Fibroblast of skin of left quadriceps (primary cell): ENCODE results near the gene CASP14.
"Not testable (repeated sequence)": the region's sequence is repeated elsewhere in the genome, so short reads cannot be mapped to it uniquely, and the experiment has no call there.

Source experiments
- DNase-seq, 2 experiments: peaks; one replicate each; pipeline ENCODE4 v3.0.0-alpha.2; 2013; ENCODE audit warnings: low read depth in 2 of 2

Gene CASP14, protein sequence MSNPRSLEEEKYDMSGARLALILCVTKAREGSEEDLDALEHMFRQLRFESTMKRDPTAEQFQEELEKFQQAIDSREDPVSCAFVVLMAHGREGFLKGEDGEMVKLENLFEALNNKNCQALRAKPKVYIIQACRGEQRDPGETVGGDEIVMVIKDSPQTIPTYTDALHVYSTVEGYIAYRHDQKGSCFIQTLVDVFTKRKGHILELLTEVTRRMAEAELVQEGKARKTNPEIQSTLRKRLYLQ

DNA sequence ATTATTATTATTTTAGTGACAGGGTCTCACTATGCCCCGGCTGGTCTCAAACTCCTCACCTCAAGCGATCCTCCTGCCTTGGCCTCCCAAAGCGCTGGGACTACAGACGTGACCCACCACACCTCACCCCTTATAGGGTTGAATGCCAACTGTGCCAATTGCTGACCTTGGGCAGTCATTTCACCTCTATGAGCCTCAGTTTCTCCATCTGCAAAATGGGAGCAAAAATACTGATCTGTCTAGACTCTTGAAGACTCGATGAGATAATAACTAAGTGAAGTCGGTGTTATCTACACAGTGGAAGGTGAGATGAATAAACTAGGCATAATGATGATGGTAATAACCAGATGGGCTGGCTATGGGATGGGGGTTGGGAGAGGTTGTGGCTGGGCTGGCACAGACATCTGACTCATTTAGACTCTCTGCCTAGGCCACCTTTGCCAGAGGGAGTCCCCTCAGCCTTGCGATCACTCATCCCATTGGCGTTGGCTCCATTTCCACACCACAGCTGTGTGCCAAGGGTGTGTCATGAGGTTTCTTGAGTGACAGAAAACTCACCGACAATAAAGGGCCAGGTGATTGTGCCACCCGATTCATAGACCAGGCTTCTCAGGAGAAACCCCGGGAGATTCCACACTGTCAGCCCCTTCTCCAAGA is at the start of gene CASP14:
TSS of gene CASP14 (plus strand) at position 596 of the 657 bp plus-strand sequence. CDS start 2,772 bp downstream, outside the sequence.
- no peak for DNase-seq

DNA sequence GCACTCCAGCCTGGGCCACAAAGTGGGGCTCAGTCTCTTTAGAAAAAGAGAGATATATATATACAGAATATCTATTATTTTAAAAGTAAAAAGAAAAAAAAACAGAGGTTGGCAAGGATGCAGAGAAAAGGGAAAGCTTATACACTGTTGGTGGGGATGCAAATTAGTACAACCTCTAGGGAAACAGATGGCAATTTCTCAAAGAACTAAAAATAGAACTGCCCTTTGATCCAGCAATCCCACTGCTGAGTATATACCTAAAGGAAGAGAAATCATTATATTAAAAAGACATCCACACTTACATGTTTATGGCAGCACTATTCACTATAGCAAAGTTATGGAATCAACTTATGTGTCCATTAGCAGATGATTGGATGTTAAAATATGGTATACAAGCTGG is 41.0 kb upstream of the CASP14 start:
- no peak for DNase-seq

DNA sequence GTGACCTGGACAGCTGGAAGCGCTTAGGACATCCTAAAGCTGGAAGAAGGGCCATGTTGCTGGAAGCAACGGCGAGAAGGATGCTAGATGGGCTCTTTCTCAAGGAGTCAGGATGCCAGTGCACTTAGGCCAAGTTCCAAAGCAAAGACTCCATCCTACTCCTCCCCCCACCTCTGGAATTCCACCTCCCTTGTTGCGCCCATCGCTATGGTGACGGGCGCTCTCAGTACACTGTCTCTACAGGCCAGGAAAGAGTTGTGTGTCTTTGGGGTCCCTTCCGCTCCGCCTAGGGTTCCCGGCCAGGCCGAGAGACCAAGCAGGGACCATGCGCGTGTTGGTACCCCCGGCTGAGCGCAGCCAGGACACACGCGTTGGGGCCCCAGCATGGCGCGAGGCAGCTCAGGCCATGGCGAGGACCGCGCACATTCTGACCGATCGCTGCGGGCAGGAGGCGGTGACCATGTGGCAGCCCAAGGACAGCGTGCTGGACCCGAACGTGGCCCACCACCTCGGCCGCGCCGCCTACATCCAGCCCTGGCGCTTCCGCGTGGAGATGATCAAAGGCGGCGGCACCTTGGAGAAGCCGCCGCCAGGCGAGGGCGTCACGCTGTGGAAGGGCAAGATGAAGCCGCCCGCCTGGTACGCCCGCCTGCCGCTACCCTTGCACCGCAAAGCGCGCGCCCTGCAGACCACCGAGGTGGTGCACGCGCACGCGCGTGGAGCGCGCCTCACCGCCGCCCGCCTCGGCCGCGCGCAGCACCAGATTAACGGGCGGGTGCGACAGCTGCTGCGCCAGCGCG is 38.6 kb upstream of the CASP14 start:
- no peak for DNase-seq

DNA sequence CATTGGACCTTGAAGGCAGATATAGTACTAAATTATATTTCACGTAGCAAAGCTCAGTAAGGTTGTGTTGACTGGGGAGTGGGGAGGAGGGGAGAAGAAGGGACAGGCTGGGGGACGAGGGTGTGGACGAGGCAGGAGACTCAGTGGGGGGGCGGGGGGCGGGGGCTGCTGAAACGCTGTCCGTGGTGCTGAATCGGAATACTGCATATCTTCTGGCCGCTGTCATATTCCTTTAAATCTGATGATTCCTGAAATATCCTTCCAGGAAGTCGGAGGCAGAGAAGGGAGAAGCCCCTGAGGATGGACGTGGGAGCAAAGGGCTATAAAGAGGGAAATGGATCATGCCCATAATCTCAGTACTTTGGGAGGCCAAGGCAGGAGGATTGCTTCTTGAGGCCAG is 34.7 kb upstream of the CASP14 start:
- no peak for DNase-seq

DNA sequence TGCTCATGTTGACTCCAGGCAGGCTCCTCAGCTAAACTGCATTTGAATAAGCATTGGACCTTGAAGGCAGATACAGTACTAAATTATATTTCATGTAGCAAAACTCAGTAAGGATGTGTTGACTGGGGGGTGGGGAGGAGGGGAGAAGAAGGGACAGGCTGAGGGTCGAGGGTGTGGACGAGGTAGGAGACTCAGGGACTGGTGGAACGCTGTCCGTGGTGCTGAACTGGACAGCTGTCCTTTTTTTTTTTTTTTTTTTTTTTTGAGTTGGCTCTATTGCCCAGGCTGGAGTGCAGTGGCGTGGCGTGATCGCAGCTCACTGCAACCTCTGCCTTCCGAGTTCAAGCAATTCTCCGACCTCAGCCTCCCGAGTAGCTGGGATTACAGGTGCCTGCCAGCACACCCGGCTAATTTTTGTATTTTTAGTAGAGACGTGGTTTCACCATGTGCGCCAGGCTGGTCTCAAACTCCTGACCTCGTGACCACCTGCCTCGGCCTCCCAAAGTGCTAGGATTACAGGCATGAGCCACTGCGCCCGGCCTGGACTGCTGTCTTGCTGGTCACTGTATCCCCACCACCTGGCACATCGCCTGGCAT is 33.2 kb upstream of the CASP14 start:
- no peak for DNase-seq

DNA sequence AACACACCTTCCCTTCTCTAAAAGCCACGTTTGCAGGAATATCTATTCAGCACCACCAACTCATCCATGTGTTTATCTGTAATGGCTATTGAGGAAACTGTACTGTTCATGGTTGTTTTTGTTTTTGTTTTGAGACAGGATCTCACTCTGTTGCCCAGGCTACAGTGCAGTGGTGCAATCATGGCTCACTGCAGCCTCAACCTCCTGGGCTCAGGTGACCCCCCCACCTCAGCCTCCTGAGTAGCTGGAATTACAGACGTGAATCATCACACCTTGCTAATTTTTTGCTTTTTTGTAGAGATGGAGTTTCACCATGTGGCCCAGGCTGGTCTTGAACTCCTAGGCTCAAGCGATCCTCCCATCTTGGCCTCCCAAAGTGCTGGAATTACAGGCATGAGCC is 30.4 kb upstream of the CASP14 start:
- DNase-seq, result not testable (repeated sequence)

DNA sequence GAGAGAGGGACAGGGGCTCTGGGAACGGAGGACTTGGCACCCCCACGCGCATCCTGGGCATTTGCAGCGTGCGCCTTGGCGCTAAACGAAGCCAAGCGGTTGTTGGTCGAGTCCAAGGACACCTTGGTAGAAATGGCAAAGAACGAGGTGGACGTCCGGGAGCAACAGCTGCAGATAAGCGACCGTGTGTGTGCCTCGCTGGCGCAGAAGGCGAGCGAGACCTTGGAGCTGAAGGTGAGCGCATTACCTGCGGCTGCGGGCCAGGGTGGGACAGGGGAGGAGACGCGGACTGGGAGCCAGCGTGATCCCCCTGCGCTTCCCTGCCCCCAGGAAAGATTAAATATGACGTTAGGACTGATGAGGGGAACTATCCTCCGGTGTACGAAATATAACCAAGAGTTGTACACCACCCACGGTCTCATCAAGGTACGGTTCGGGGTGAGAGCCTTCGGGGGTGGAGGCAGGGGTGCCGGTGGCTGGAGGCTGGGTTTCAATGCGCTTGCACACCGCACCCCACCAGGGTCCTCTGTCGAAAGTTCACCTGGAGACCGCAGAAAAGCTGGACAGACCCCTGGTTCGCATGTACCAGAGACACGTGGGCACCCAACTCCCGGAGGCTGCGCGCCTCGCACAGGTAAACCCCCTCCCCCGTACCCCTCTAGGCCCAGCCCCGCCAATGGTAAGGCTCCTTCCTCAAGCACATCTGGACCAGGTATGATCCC is 27.8 kb upstream of the CASP14 start:
- no peak for DNase-seq

DNA sequence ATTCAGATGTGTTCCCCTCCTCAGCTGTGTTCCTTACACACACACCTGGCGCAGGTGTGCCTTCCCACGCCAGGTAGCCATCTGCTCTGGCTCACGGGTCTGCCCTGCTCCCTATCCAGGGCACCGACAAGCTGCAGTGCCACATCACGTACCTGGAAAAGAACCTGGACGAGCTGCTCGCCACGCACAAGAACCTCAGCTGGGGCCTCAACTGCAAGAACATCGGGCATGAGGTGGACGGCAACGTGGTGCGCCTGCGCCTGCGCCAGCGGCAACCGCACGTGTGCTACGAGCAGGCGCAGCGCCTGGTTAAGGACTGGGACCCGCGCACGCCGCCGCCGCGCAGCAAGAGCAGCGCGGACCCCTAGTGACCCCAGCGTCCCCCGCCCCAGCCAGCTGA is 26.5 kb upstream of the CASP14 start:
- no peak for DNase-seq

DNA sequence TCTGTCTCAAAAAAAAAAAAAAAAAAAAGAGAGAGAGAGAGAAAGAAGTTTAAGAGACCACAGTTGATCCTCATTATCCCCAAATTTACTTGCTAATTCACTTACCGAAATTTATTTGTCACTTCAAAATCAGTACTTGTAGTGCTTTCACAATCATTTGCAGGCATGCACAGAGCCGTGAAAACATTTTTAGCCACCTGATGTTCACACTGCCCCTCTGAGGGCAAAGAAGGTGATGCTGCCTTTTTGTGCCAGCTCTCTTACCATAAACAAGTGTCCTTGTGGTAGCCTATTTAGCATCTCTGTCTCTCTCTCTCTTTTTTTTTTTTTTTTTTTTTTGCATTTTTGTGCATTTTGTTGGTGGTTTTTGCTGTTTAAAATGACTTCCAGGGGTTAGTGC is 24.1 kb upstream of the CASP14 start:
- no peak for DNase-seq

DNA sequence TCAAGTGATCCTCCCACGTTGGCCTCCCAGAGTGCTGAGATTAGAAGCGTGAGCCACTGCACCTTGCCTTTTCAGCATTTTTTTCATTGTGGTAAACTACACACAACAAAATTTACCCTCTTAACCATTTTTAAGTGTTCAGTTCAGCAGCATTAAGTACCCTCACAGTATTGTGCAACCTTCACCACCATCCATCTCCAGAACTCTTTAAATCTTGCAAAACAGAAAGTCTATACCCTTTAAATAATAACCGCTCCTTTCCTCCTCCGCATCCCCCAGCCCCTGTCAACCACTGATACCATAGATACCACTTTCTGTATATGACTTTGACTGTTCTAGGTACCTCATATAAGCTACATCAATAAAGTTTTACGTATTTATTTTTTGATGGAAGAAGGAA is 20.8 kb upstream of the CASP14 start:
- DNase-seq, result no peak

DNA sequence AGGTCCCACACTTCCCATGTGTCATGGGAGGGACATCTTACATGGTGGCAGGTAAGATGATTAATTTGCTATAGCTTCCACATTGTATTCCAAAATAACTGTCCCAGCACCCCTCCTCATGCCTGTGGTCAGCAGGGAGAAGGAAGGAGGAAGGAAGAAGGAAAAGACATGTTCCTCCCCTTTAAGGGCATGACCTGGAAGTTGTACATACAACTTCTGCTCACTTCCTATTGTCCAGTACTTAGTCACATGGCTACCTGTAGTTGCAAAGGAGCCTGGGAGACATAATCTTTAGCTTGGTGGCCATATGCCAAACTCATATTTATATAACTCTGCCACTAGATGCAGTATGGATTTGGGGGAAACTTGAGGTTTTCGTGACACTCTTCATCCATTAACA is 17.6 kb upstream of the CASP14 start:
- no peak for DNase-seq

DNA sequence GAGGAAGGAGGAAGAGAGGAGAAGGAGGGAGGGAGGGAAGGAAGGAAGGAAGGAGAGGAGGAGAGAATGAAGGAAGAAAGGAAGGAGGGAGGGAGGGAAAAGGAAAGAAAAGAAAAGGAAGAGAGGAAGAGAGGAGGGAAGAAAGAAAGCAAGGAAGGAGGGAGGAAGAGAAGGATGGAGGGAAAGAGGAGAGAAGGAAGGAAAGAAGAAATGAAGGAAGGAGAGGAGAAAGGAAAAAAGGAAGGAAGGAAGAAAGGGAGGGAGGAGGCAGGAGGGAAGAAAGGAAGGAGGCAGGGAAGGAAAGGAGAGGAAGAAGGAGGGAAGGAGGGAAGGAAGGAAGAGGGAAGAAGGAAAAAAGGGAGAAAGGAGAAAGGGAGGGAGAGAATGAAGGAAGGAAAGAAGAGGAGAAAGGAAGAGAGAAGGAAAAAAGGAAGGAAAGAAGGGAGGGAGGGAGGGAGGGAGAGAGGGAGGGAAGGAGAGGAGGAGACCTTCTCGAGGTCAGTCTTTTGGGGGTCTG is 13.4 kb upstream of the CASP14 start:
- no peak for DNase-seq

DNA sequence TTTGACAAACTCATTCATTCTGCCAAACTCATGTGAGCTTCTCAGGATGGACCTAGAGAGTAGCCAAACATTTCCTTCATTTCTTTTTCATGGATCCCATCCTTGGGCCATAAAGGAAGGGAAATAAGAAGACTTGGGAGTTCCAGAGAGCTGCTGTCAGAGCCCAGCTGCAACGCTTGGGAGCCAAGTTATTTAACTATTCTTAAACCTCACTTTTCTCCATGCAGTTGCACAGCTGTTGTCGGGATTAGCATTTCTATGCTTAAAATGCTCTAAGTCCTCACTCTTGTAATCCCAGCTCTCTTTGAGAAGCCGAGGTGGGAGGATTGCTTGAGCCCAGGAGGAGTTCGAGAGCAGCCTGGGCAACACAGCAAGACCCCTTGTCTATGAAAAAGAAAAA is 11.7 kb upstream of the CASP14 start:
- no peak for DNase-seq

DNA sequence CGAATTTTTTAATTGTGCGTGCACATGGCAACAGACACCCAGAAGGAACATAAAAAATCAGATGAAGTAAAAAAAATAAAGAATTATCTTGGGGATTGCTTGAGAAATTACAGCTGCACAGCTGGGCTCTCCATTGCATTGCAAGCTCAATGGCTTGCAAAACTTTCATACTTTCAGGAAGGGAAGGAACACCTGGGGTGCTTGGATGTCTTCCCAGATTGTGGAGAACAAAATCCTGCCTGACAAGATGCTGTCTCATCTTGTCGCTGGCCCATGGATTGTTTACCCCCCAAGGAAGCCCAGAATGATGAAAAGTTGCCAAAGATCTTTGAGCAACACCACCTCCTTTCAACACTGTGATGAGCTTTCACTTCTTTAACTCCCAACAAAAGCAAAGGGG is 11.0 kb upstream of the CASP14 start:
- DNase-seq, result no peak

DNA sequence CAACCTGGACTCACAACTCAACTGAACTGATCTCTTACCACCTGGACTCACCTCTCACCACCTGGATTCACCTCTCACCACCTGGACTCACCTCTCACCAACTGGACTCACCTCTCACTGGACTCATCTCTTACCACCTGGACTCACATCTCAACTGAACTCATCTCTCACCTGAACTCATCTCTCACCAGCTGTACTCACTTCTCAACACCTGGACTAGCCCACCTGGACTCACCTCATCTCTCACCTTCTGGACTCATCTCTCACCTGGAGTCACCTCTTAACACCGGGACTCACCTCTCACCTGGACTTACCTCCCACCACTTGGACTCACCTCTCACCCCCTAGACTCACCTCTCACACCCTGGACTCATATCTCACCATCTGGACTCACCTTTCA is 7.3 kb upstream of the CASP14 start:
- DNase-seq, result no peak

DNA sequence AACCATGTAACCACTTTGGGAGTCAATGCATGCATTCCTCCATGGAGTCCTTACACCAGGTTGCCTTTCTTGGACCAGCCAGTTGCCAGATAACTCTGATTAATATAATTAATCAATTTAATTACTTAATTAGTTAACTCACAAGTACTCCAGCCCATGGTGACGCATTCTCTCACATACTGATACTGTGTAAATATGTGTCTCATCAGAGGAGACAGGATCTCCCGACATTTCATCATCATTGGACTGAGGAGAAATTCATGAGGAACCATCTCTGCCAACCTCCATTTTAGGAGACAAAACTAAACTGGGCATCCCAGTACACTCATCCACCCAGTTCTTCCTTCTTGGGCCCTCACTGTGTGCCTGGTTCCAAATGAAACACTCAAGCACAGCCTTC is 6.5 kb upstream of the CASP14 start:
- DNase-seq, result no peak

DNA sequence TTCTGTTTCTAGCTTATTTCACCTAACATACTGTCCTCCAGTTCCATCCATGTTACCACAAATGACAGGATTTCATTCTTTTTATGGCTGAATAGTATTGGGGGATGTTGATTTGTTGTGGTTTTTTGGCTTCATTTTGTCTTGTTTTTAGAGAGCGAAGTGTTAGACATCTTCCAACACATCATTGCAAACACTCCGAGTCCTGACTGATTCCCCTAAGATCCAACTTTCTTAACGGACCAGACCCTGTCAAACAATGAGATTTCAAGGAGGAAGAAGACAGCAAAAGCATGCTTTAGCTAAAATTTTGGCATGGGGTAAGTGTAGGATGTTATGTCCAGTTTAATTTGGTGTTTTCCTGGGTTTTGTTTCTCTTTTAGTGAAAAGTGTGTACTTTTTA is 3.8 kb upstream of the CASP14 start:
- DNase-seq, result no peak

DNA sequence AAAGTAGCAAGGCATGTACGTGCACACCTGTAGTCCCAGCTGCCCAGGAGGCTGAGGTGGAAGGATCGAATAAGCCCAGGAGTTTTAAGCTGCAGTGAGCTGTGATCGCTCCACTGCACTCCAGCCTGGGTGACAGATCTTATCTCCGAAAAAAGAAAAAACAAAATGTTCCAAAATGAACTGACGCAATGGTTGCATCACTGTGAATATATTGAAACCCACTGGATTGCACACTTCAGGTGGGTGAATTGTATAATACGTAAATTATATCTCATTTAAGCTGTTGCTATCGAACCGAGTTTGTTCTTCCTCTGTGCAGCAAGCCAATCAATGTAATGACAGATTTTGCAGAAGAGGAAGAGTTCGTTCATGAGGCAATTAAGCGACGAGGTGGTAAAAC is 1.6 kb upstream of the CASP14 start:
- DNase-seq, result no peak

DNA sequence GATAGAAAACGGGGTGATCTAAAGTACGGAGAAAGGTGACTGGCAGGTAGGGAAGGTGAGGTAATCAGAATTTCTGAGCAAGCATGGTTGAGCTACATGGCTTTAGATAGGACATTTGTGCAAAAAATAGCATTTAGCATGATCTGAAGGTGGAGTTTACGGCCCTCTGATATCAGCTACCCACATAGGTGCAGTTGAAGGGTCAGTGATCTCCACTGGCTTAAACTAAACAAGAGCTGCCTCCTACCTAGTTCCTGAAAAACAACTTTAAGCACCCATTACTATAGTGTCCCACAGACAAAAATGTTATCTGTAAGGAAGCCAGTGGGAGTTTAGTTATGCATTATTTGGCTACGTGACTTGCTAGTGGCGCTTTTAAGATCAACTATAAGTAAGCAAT is 1.2 kb upstream of the CASP14 start:
- DNase-seq, result no peak

DNA sequence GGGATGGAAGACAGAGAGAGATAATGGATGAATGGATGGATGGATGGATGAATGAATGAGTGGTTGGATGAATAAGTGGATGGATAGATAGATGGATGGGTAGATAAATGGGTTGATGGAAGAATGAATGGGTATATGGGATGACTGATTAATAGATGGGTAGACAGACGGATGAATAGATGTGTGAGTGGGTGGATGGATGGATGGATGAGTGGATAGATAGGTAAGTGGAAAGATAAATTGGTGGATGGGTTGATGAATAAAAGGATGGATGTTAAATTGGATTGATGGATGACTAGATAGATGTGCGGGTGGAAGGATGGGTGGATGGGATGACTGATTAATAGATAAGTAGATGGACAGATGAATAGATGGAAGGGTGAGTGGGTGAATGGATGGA is 1.4 kb downstream of the CASP14 start:
- DNase-seq, result no peak

DNA sequence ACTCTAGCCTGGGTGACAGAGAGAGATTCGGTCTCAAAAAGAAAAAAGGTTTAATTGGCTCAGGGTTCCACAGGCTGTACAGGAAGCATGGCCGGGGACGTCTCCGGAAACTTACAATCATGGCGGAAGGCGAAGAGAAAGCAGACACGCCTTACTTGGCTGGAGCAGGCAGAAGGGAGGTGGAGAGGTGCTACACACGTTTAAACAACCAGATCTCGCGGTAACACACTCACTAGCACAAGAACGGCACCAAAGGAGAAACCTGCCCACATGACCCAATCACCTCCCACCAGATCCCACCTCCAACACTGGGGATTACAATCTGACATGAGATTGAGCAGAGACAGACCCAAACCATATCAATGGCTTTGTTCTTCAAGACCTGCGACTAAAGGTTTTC is 12.8 kb downstream of the CASP14 start:
- no peak for DNase-seq

DNA sequence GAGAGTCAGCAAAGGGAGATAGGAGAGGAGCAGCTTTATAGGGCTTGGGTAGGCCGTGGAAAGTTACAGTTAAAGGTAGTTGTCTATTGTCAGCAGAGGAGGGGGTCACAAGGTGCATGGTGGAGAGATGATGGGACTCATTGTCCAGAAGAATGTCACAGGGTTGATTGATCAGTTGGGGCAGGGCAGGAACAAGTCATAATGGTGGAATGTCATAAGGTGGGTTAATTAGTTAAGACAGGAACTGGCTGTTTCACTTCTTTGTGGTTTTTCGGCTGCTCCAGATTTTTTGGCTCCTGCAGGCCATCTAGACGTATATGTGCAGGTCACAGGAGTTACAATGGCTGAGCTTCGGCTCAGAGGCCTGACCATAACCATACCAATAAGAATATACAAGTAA is 21.1 kb downstream of the CASP14 start:
- DNase-seq, result not testable (repeated sequence)
